ENCODE data around the gene SELP. TPM values are rescaled to one million over a fixed set of nuclear protein-coding genes. Genes with fewer than 3 reads are reported as not detected.
A peak's percentile ranks its signal among the peaks of the same experiment; 100 is the strongest.

SELP gene
- total and polyA plus RNA-seq, 2 of the 13 experiments (the other 11 are each of a cell fraction or from before 2014, with no cell fraction given) = 0.11 TPM; not detected in 1

GRCh38 chr1:169565335-169566271 is 64.3 kb downstream of the SELP start (continued):
- 0 out of 2 replicates have a peak, but pooled peaks have one; percentile 23 for TF ChIP-seq SIX1 (CRISPR knock-in tag; IDR thresholded peaks at IDR 0.05; ENCODE audit: borderline replicate concordance)
- no peak for TF ChIP-seq NPAS2 (CRISPR knock-in tag; IDR thresholded peaks at IDR 0.05; ENCODE audit: borderline replicate concordance)
- TF ChIP-seq ZFX (CRISPR knock-in tag; IDR thresholded peaks at IDR 0.05; ENCODE audit: low read depth) = no peak
- no peak for TF ChIP-seq KMT2A (CRISPR knock-in tag; IDR thresholded peaks at IDR 0.05)
- no peak for TF ChIP-seq NRL (CRISPR knock-in tag; IDR thresholded peaks at IDR 0.05; ENCODE audit: borderline replicate concordance)
- TF ChIP-seq HNF4A (CRISPR knock-in tag; IDR thresholded peaks at IDR 0.05) = peak; percentile 83
- peak; percentile 60; the same call in 1 of the 2 replicates for TF ChIP-seq ESRRA (CRISPR knock-in tag; IDR thresholded peaks at IDR 0.05; ENCODE audit: low read depth)
- TF ChIP-seq ISL2 (CRISPR knock-in tag; IDR thresholded peaks at IDR 0.05) = peak; percentile 19; the same call in 1 of the 2 replicates
- peak; percentile 41 for TF ChIP-seq RARA (CRISPR knock-in tag; IDR thresholded peaks at IDR 0.05)
- no peak for TF ChIP-seq ZNF484 (CRISPR knock-in tag; IDR thresholded peaks at IDR 0.05; ENCODE audit: borderline replicate concordance, low read depth)
- TF ChIP-seq FIP1L1 (IDR thresholded peaks at IDR 0.05; ENCODE audit: borderline replicate concordance, insufficient read depth, low read depth, low read length) = no peak
- TF ChIP-seq, protein P1, sequence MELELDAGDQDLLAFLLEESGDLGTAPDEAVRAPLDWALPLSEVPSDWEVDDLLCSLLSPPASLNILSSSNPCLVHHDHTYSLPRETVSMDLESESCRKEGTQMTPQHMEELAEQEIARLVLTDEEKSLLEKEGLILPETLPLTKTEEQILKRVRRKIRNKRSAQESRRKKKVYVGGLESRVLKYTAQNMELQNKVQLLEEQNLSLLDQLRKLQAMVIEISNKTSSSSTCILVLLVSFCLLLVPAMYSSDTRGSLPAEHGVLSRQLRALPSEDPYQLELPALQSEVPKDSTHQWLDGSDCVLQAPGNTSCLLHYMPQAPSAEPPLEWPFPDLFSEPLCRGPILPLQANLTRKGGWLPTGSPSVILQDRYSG (CRISPR knock-in tag; IDR thresholded peaks at IDR 0.05) = no peak
- 0 out of 2 replicates have a peak, but pooled peaks have one; percentile 31 for TF ChIP-seq SMAD3 (CRISPR knock-in tag; IDR thresholded peaks at IDR 0.05)
- TF ChIP-seq ZNF367 (CRISPR knock-in tag; IDR thresholded peaks at IDR 0.05; ENCODE audit: borderline replicate concordance) = no peak
- no peak; the same call in 1 of the 2 replicates for TF ChIP-seq NR2F6 (IDR thresholded peaks at IDR 0.05)
- 0 out of 2 replicates have a peak, but pooled peaks have one; percentile 23 for TF ChIP-seq NR2F6 (CRISPR knock-in tag; IDR thresholded peaks at IDR 0.05)
- peak; percentile 70; the same call in 1 of the 2 replicates for TF ChIP-seq GATA4 (IDR thresholded peaks at IDR 0.05; ENCODE audit: borderline replicate concordance, low read depth)
- TF ChIP-seq ZNF354B (CRISPR knock-in tag; IDR thresholded peaks at IDR 0.05) = no peak
- TF ChIP-seq GATAD1 (CRISPR knock-in tag; IDR thresholded peaks at IDR 0.05) = peak; percentile 34; the same call in 1 of the 2 replicates
- TF ChIP-seq IKZF5 (CRISPR knock-in tag; IDR thresholded peaks at IDR 0.05) = peak; percentile 61; the same call in 1 of the 2 replicates
- TF ChIP-seq ZNF281 (CRISPR knock-in tag; IDR thresholded peaks at IDR 0.05; ENCODE audit: borderline replicate concordance) = peak; percentile 27; the same call in 1 of the 2 replicates
- no peak for TF ChIP-seq ZNF101 (CRISPR knock-in tag; IDR thresholded peaks at IDR 0.05; ENCODE audit: borderline replicate concordance, low read depth)
- peak; percentile 67 for TF ChIP-seq HNF4G (IDR thresholded peaks at IDR 0.05; ENCODE audit: borderline replicate concordance, low read depth, low read length)
- 0 out of 2 replicates have a peak, but pooled peaks have one; percentile 36 for TF ChIP-seq HNF4G (CRISPR knock-in tag; IDR thresholded peaks at IDR 0.05; ENCODE audit: borderline replicate concordance, low read depth)

Measured in HepG2 (cell line).